ENCODE results near the gene ERO1B.
"Not testable (repeated sequence)": the region's sequence is repeated elsewhere in the genome, so short reads cannot be mapped to it uniquely, and the experiment has no call there.

The ERO1B gene

DNA sequence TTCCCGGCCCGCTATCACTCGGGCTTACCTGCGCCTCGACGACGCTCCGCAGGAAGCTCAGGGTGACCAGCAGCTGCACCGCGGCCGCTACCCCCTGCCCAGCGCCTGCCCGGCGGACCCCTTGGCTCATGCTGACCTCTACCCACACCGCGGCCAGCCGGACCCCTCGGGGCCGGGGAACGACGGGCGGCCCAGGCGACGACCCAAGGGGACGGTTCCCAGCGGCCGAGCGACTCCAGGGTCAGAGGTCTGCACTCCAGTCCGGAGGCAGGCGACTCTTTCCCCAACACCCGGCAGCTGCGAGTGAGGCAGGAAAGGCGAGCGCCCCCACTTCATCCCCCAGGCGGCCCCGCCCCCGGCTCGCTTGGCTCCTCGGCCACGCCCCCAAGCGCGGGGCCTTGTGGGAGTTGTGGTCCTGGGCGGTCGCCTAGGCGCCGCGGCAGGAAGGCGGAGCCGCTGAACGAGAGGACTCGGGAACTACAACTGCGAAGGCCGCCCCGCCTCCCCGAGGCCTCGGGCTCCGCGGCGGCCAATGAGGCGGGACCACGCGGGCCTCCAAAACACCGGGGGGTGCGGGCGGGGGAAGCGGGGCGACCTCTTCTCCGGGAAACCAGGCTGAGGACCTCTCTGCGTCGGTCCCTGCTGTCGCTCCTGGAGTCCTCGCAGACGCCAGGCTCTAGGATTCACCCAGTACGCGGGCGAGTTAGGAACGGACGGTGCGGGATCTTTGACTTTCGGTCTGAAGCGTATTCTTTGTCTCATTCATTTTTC, at the start of gene ERO1B:
ERO1B (minus strand) TSS at position 305 of the 771 bp plus-strand sequence; CDS start at position 130, 175 bp downstream.
- peak; percentile 97 for ATAC-seq
- no peaks in the 10 kb centered on the region for H3K27me3 Mint-ChIP-seq
- H3K9me3 Mint-ChIP-seq, result no peaks in the 10 kb centered on the region
- H3K36me3 Mint-ChIP-seq, result peaks cover 6% of the 10 kb centered on the region
- H3K4me1 Mint-ChIP-seq, result peaks cover 51% of the 10 kb centered on the region
- H3K4me3 Mint-ChIP-seq, result peak within 1 kb of the TSS; percentile 91
- peak within 1 kb of the TSS; percentile 77 for H3K27ac Mint-ChIP-seq

- not testable (repeated sequence) for ATAC-seq, H3K9me3 Mint-ChIP-seq, H3K36me3 Mint-ChIP-seq, H3K4me1 Mint-ChIP-seq, H3K4me3 Mint-ChIP-seq, H3K27ac Mint-ChIP-seq
- peaks cover 14% of the 10 kb centered on the region for H3K27me3 Mint-ChIP-seq
Measured at GRCh38 chr1:236331412-236331811, 49.7 kb upstream of the ERO1B start.

DNA sequence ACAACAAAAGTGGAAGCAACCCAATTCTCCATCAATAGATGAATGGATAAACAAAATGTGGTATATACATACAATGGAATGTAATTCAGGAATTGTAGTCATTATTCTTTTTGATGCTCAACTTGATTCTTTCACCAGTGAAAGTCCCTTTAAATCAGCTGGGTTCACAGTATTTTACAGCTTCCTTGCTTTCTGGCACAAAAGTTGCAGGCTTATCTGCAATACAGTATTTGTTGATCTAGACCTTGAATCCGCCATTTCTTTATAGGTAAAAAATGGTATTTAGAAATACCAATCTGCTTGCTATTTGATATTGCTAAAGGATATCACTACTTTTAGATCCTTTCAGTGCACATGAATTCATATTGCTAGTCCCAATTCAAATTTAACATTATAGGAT, 44.7 kb upstream of the ERO1B start:
- Mint-ChIP-seq H3K4me1 (no peaks in the 10 kb centered on the region), H3K36me3 (peaks cover 13% of the 10 kb centered on the region), H3K27me3 (peaks cover 19% of the 10 kb centered on the region), H3K4me3 (no peak overlapping the region), H3K9me3 (peaks cover 15% of the 10 kb centered on the region), H3K27ac (no peak overlapping the region)
- no peak for ATAC-seq

GRCh38 chr1:236325567-236325966, 43.8 kb upstream of the ERO1B start:
- Mint-ChIP-seq H3K27ac (no peak overlapping the region), H3K4me3 (no peak overlapping the region), H3K27me3 (peaks cover 19% of the 10 kb centered on the region), H3K36me3 (peaks cover 13% of the 10 kb centered on the region), H3K9me3 (peaks cover 17% of the 10 kb centered on the region), H3K4me1 (no peaks in the 10 kb centered on the region)
- ATAC-seq, result no peak

GRCh38 chr1:236323819-236324411, 42.2 kb upstream of the ERO1B start:
- H3K36me3 Mint-ChIP-seq, result peaks cover 13% of the 10 kb centered on the region
- no peak overlapping the region for H3K4me3 Mint-ChIP-seq
- H3K27ac Mint-ChIP-seq, result no peak overlapping the region
- ATAC-seq, result no peak
- peaks cover 17% of the 10 kb centered on the region for H3K9me3 Mint-ChIP-seq
- H3K4me1 Mint-ChIP-seq, result no peaks in the 10 kb centered on the region
- peaks cover 18% of the 10 kb centered on the region for H3K27me3 Mint-ChIP-seq

- Mint-ChIP-seq H3K4me3 (no peak overlapping the region), H3K27ac (no peak overlapping the region)
- ATAC-seq, result no peak
Measured at GRCh38 chr1:236322566-236323409, 41.0 kb upstream of the ERO1B start.

DNA sequence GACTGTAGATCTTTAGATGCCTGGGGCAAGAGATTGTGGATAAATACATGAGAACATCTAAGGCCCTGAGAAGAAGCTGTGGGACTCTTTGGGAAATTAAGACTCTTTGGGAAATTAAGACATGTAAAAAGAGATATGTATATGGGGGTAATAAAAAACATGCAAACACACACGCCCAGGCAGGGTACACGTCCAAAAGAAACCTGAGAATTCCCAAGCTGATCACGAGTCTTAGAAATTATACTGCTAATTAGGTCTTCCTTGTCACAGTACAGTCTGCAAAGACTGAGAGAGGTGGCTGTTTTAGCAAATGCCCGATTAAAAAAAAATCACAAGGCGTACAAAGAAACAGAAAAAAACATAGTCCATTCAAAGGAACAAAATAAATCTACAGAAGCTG, 39.3 kb upstream of the ERO1B start:
- Mint-ChIP-seq H3K4me1 (no peaks in the 10 kb centered on the region), H3K4me3 (no peak overlapping the region), H3K36me3 (peaks cover 13% of the 10 kb centered on the region), H3K27me3 (peaks cover 11% of the 10 kb centered on the region), H3K9me3 (peaks cover 17% of the 10 kb centered on the region), H3K27ac (no peak overlapping the region)
- ATAC-seq, result no peak

More at GRCh38 chr1:236322566-236323409, 41.0 kb upstream of the ERO1B start:
- Mint-ChIP-seq H3K27me3 (peaks cover 11% of the 10 kb centered on the region), H3K36me3 (peaks cover 13% of the 10 kb centered on the region), H3K9me3 (peaks cover 17% of the 10 kb centered on the region), H3K4me1 (no peaks in the 10 kb centered on the region)

- H3K9me3 Mint-ChIP-seq, result peaks cover 17% of the 10 kb centered on the region
- no peak overlapping the region for H3K4me3 Mint-ChIP-seq
- peaks cover 13% of the 10 kb centered on the region for H3K36me3 Mint-ChIP-seq
- H3K4me1 Mint-ChIP-seq, result no peaks in the 10 kb centered on the region
- H3K27me3 Mint-ChIP-seq, result peaks cover 11% of the 10 kb centered on the region
- no peak for ATAC-seq
- H3K27ac Mint-ChIP-seq, result no peak overlapping the region
Measured at GRCh38 chr1:236320671-236321070, 38.9 kb upstream of the ERO1B start.

- no peak overlapping the region for H3K27ac Mint-ChIP-seq
- no peaks in the 10 kb centered on the region for H3K4me1 Mint-ChIP-seq
- no peak overlapping the region for H3K4me3 Mint-ChIP-seq
- peaks cover 13% of the 10 kb centered on the region for H3K36me3 Mint-ChIP-seq
- ATAC-seq, result no peak
- H3K9me3 Mint-ChIP-seq, result peaks cover 17% of the 10 kb centered on the region
- peaks cover 11% of the 10 kb centered on the region for H3K27me3 Mint-ChIP-seq
Measured at GRCh38 chr1:236320214-236320613, 38.5 kb upstream of the ERO1B start.

DNA sequence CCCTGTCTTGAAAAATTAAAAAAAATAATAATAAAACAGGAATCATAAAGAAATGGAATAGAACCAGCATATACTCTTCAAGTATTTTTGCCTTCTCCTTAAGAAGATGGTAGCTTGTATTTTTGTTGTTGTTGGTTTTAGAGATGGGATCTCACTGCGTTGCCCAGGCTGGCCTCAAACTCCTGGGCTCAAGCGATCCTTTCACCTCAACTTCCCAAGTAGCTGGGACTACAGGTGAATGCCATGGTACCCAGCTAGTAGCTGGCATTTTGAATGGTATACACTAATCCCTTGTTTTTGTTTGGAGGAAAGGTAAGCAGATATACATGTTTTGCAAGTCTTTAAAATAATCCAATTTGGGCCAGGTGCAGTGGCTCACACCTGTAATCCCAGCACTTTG, 34.7 kb upstream of the ERO1B start:
- ATAC-seq, result no peak
- no peak overlapping the region for H3K27ac Mint-ChIP-seq
- no peak overlapping the region for H3K4me3 Mint-ChIP-seq
- H3K9me3 Mint-ChIP-seq, result peaks cover 2% of the 10 kb centered on the region
- no peaks in the 10 kb centered on the region for H3K4me1 Mint-ChIP-seq
- H3K36me3 Mint-ChIP-seq, result no peaks in the 10 kb centered on the region
- H3K27me3 Mint-ChIP-seq, result no peaks in the 10 kb centered on the region

GRCh38 chr1:236315518-236315917, 33.8 kb upstream of the ERO1B start:
- no peak for ATAC-seq
- Mint-ChIP-seq H3K4me3 (no peak overlapping the region), H3K27ac (no peak overlapping the region), H3K27me3 (no peaks in the 10 kb centered on the region), H3K9me3 (no peaks in the 10 kb centered on the region), H3K4me1 (no peaks in the 10 kb centered on the region), H3K36me3 (no peaks in the 10 kb centered on the region)

- Mint-ChIP-seq H3K4me1 (no peaks in the 10 kb centered on the region), H3K4me3 (no peak overlapping the region), H3K36me3 (no peaks in the 10 kb centered on the region), H3K9me3 (no peaks in the 10 kb centered on the region), H3K27ac (no peak overlapping the region), H3K27me3 (no peaks in the 10 kb centered on the region)
- ATAC-seq, result no peak
Measured at GRCh38 chr1:236315092-236315491, 33.3 kb upstream of the ERO1B start.

- H3K27ac Mint-ChIP-seq, H3K9me3 Mint-ChIP-seq, H3K27me3 Mint-ChIP-seq, H3K4me3 Mint-ChIP-seq, H3K4me1 Mint-ChIP-seq, ATAC-seq, H3K36me3 Mint-ChIP-seq: not testable (repeated sequence)
Measured at GRCh38 chr1:236314050-236314449, 32.3 kb upstream of the ERO1B start.

GRCh38 chr1:236313427-236313826, 31.7 kb upstream of the ERO1B start:
- Mint-ChIP-seq H3K4me3 (no peak overlapping the region), H3K27ac (no peak overlapping the region), H3K9me3 (no peaks in the 10 kb centered on the region), H3K4me1 (no peaks in the 10 kb centered on the region), H3K27me3 (no peaks in the 10 kb centered on the region), H3K36me3 (no peaks in the 10 kb centered on the region)
- ATAC-seq, result no peak

DNA sequence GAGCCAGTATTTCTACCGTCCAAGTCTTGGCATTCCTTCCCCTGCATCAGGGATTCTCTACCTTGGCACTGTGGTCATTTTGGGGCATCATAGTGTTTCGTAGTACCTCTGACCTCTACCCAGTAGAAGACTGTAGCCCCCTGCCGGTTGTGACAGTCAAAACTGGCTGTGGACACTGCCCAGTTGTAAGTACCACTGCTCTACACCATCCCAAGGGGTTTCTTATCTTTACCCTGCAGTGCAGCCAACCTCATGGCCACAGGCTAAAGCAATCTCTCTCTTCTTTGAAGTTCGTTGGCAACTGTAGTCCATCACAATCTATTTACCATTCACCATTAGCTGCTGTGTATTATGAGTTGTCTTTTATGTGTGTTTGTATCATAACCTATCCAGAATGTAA, 29.3 kb upstream of the ERO1B start:
- H3K9me3 Mint-ChIP-seq, result no peaks in the 10 kb centered on the region
- no peak overlapping the region for H3K27ac Mint-ChIP-seq
- ATAC-seq, result no peak
- no peaks in the 10 kb centered on the region for H3K27me3 Mint-ChIP-seq
- no peaks in the 10 kb centered on the region for H3K36me3 Mint-ChIP-seq
- no peaks in the 10 kb centered on the region for H3K4me1 Mint-ChIP-seq
- no peak overlapping the region for H3K4me3 Mint-ChIP-seq
